Measurements from ENCODE around the gene STAB2.

GRCh38 chr12:103623716-103624115, 36.6 kb downstream of the STAB2 start:
- no peak for TF ChIP-seq YY1 (IDR thresholded peaks at IDR 0.05; ENCODE audit: insufficient read depth, insufficient read length)
- no peak for TF ChIP-seq ZNF274 (IDR thresholded peaks at IDR 0.05; ENCODE audit: low read depth, low read length)
- no peak for TF ChIP-seq SUZ12 (IDR thresholded peaks at IDR 0.05; ENCODE audit: extremely low read depth, insufficient read depth, insufficient read length)
